ES-I3 (cell line): ENCODE measurements around the gene MEX3D.
"Not testable (repeated sequence)": the region's sequence is repeated elsewhere in the genome, so short reads cannot be mapped to it uniquely, and the experiment has no call there.

Experiments used
- H3K36me3 ChIP-seq: 2 replicates; pipeline ENCODE4 v1.6.1; 2013; ENCODE audit warnings: mild to moderate bottlenecking, low read length, control low read depth, moderate library complexity; ENCODE audit not compliant: insufficient read depth
- H3K4me1 ChIP-seq: 2 replicates; pipeline ENCODE4 v1.6.1; 2013; ENCODE audit warnings: mild to moderate bottlenecking, control low read depth, low read length; ENCODE audit not compliant: insufficient read depth
- H3K9ac ChIP-seq: 2 replicates; pipeline ENCODE4 v1.6.1; 2013; ENCODE audit warnings: low read depth, mild to moderate bottlenecking, low read length, moderate library complexity
- H3K9me3 ChIP-seq: 2 replicates; pipeline ENCODE4 v1.6.1; 2013; ENCODE audit warnings: mild to moderate bottlenecking, low read length, moderate library complexity; ENCODE audit not compliant: control insufficient read depth, insufficient read depth

The MEX3D gene

GRCh38 chr19:1551068-1552040, 16.8 kb downstream of the MEX3D start:
- Histone ChIP-seq H3K9me3 (no peaks in the 10 kb centered on the region), H3K36me3 (no peaks in the 10 kb centered on the region), H3K9ac (no peak overlapping the region)

GRCh38 chr19:1549332-1549945, 18.7 kb downstream of the MEX3D start:
- Histone ChIP-seq H3K9ac (no peak overlapping the region), H3K36me3 (no peaks in the 10 kb centered on the region), H3K4me1 (no peaks in the 10 kb centered on the region), H3K9me3 (no peaks in the 10 kb centered on the region)

More at GRCh38 chr19:1551068-1552040, 16.8 kb downstream of the MEX3D start:
- no peaks in the 10 kb centered on the region for H3K4me1 ChIP-seq

GRCh38 chr19:1540365-1540925, 27.7 kb downstream of the MEX3D start:
- H3K4me1 ChIP-seq = no peaks in the 10 kb centered on the region
- peak overlapping the region; percentile 12; the same call in 1 of the 2 replicates for H3K9ac ChIP-seq
- no peaks in the 10 kb centered on the region for H3K36me3 ChIP-seq
- no peaks in the 10 kb centered on the region for H3K9me3 ChIP-seq

- H3K9me3 ChIP-seq, H3K4me1 ChIP-seq, H3K36me3 ChIP-seq, H3K9ac ChIP-seq: not testable (repeated sequence)
Observed at GRCh38 chr19:1539749-1540148, 28.4 kb downstream of the MEX3D start.

- H3K9ac ChIP-seq = no peak overlapping the region
- no peaks in the 10 kb centered on the region for H3K36me3 ChIP-seq
- H3K9me3 ChIP-seq = no peaks in the 10 kb centered on the region
- H3K4me1 ChIP-seq = no peaks in the 10 kb centered on the region
Observed at GRCh38 chr19:1538978-1539377, 29.1 kb downstream of the MEX3D start.

- H3K9me3 ChIP-seq, H3K36me3 ChIP-seq, H3K9ac ChIP-seq, H3K4me1 ChIP-seq: not testable (repeated sequence)
Observed at GRCh38 chr19:1535699-1536098, 32.4 kb downstream of the MEX3D start.

- no peaks in the 10 kb centered on the region for H3K9me3 ChIP-seq
- no peaks in the 10 kb centered on the region for H3K36me3 ChIP-seq
- no peaks in the 10 kb centered on the region for H3K4me1 ChIP-seq
- no peak overlapping the region for H3K9ac ChIP-seq
Observed at GRCh38 chr19:1534972-1535371, 33.2 kb downstream of the MEX3D start.

- Histone ChIP-seq H3K9ac (no peak overlapping the region), H3K9me3 (no peaks in the 10 kb centered on the region), H3K4me1 (no peaks in the 10 kb centered on the region), H3K36me3 (no peaks in the 10 kb centered on the region)
Observed at GRCh38 chr19:1533510-1534150, 34.5 kb downstream of the MEX3D start.

GRCh38 chr19:1532003-1532402, 36.1 kb downstream of the MEX3D start:
- Histone ChIP-seq H3K4me1 (no peaks in the 10 kb centered on the region), H3K9me3 (no peaks in the 10 kb centered on the region), H3K9ac (no peak overlapping the region), H3K36me3 (no peaks in the 10 kb centered on the region)

GRCh38 chr19:1531587-1531986, 36.5 kb downstream of the MEX3D start:
- H3K36me3 ChIP-seq = no peaks in the 10 kb centered on the region
- H3K4me1 ChIP-seq = no peaks in the 10 kb centered on the region
- no peak overlapping the region for H3K9ac ChIP-seq
- H3K9me3 ChIP-seq = no peaks in the 10 kb centered on the region

- not testable (repeated sequence) for H3K4me1 ChIP-seq, H3K9ac ChIP-seq, H3K9me3 ChIP-seq, H3K36me3 ChIP-seq
Observed at GRCh38 chr19:1530856-1531255, 37.3 kb downstream of the MEX3D start.

- H3K4me1 ChIP-seq = no peaks in the 10 kb centered on the region
- H3K9ac ChIP-seq = no peak overlapping the region
- H3K36me3 ChIP-seq = no peaks in the 10 kb centered on the region
- H3K9me3 ChIP-seq = no peaks in the 10 kb centered on the region
Observed at GRCh38 chr19:1529430-1529816, 38.7 kb downstream of the MEX3D start.

GRCh38 chr19:1528596-1529429, 39.3 kb downstream of the MEX3D start:
- H3K9me3 ChIP-seq = no peaks in the 10 kb centered on the region
- H3K36me3 ChIP-seq = no peaks in the 10 kb centered on the region
- no peak overlapping the region for H3K9ac ChIP-seq
- H3K4me1 ChIP-seq = no peaks in the 10 kb centered on the region
